Cerebellar nuclear complex (tissue), 1 donor: ENCODE measurements around the gene SNX15.
"Not testable (repeated sequence)": the region's sequence is repeated elsewhere in the genome, so short reads cannot be mapped to it uniquely, and the experiment has no call there.

Experiments
- DNase-seq, 2 experiments: peaks; one replicate each; lab custom pipeline; 2025; lab: John Stamatoyannopoulos, UW

Gene SNX15

GRCh38 chr11:65014726-65015227, 12.5 kb upstream of the SNX15 start:
- no peak for DNase-seq

- no peak for DNase-seq
Measured at GRCh38 chr11:65016705-65017104, 10.5 kb upstream of the SNX15 start.

- no peak for DNase-seq
Measured at GRCh38 chr11:65017937-65018336, 9.3 kb upstream of the SNX15 start.

- no peak for DNase-seq
Measured at GRCh38 chr11:65019824-65020223, 7.4 kb upstream of the SNX15 start.

- DNase-seq, result no peak
Measured at GRCh38 chr11:65021003-65021402, 6.2 kb upstream of the SNX15 start.

GRCh38 chr11:65021509-65021908, 5.7 kb upstream of the SNX15 start:
- no peak for DNase-seq

- DNase-seq, result not testable (repeated sequence)
Measured at GRCh38 chr11:65023502-65023901, 3.7 kb upstream of the SNX15 start.

- DNase-seq, result no peak
Measured at GRCh38 chr11:65026810-65027209, 429 bp upstream of the SNX15 start.

GRCh38 chr11:65032216-65032615, 5.0 kb downstream of the SNX15 start:
- no peak for DNase-seq

GRCh38 chr11:65034423-65034822, 7.2 kb downstream of the SNX15 start:
- no peak for DNase-seq

- DNase-seq, result no peak
Measured at GRCh38 chr11:65035579-65035978, 8.3 kb downstream of the SNX15 start.

- no peak for DNase-seq
Measured at GRCh38 chr11:65036931-65037330, 9.7 kb downstream of the SNX15 start.

- DNase-seq, result no peak
Measured at GRCh38 chr11:65040520-65040846, 13.2 kb downstream of the SNX15 start.

- DNase-seq, result peak; percentile 40 to 71
Measured at GRCh38 chr11:65040847-65041622, 13.8 kb downstream of the SNX15 start, which contains the start of gene SAC3D1. SAC3D1 (plus strand) TSS chr11:65041210; CDS start chr11:65041293, 83 bp downstream.

- no peak for DNase-seq
Measured at GRCh38 chr11:65042891-65043290, 15.7 kb downstream of the SNX15 start.

- DNase-seq, result no peak
Measured at GRCh38 chr11:65043881-65044501, 16.8 kb downstream of the SNX15 start.

- no peak for DNase-seq
Measured at GRCh38 chr11:65045061-65045460, 17.8 kb downstream of the SNX15 start.

GRCh38 chr11:65045728-65046127, 18.5 kb downstream of the SNX15 start:
- DNase-seq, result no peak

GRCh38 chr11:65047581-65048422, 20.6 kb downstream of the SNX15 start:
- DNase-seq, result no peak

GRCh38 chr11:65051398-65051858, 24.2 kb downstream of the SNX15 start:
- DNase-seq, result no peak

GRCh38 chr11:65053827-65054508, 26.7 kb downstream of the SNX15 start:
- DNase-seq, result no peak

GRCh38 chr11:65055538-65055937, 28.3 kb downstream of the SNX15 start:
- DNase-seq, result no peak
